Measurements from ENCODE around the gene CNBP. TPM values are rescaled to one million over a fixed set of nuclear protein-coding genes. Genes with fewer than 3 reads are reported as not detected.
A peak's percentile ranks its signal among the peaks of the same experiment; 100 is the strongest.
"Not testable (repeated sequence)": the region's sequence is repeated elsewhere in the genome, so short reads cannot be mapped to it uniquely, and the experiment has no call there.

Gene CNBP
- total and polyA plus RNA-seq, 5 donors: 368 to 537 (median 451) TPM

GRCh38 chr3:129187857-129188256 lies 4.2 kb upstream of the CNBP start:
- H3K27ac ChIP-seq (ENCODE audit: low read length): peak overlapping the region; percentile 42
- no peaks in the 10 kb centered on the region for H3K4me1 ChIP-seq (ENCODE audit: control insufficient read depth, insufficient read depth, low read length)
- ATAC-seq: no peak
- no peak overlapping the region for H3K4me3 ChIP-seq (ENCODE audit: low read length)
- WGBS: 62% methylated on average over 1 of the region's 1 CpG
- H3K27me3 ChIP-seq (ENCODE audit: control insufficient read depth, insufficient read depth): no peaks in the 10 kb centered on the region
- DNase-seq: no peak
- intact Hi-C loops (cut with DNase I): no loop called here
- H3K9me3 ChIP-seq (ENCODE audit: control insufficient read depth, low read length): no peaks in the 10 kb centered on the region

GRCh38 chr3:129185783-129186182 lies 2.1 kb upstream of the CNBP start:
- intact Hi-C loops (cut with DNase I): no loop called here
- no peak overlapping the region for H3K27ac ChIP-seq (ENCODE audit: low read length)
- WGBS: 87% methylated on average over 3 of the region's 3 CpGs
- H3K4me1 ChIP-seq (ENCODE audit: control insufficient read depth, insufficient read depth, low read length): no peaks in the 10 kb centered on the region
- H3K9me3 ChIP-seq (ENCODE audit: control insufficient read depth, low read length): no peaks in the 10 kb centered on the region
- H3K4me3 ChIP-seq (ENCODE audit: low read length): no peak overlapping the region
- DNase-seq (no peak), ATAC-seq (no peak)
- H3K27me3 ChIP-seq (ENCODE audit: control insufficient read depth, insufficient read depth): no peaks in the 10 kb centered on the region

GRCh38 chr3:129184784-129185542 lies 1.3 kb upstream of the CNBP start:
- DNase-seq; H3K4me1 ChIP-seq (ENCODE audit: control insufficient read depth, insufficient read depth, low read length); H3K27me3 ChIP-seq (ENCODE audit: control insufficient read depth, insufficient read depth); ATAC-seq; H3K9me3 ChIP-seq (ENCODE audit: control insufficient read depth, low read length): not testable (repeated sequence)
- intact Hi-C loops (cut with DNase I): loop anchor here in 3 of 4 donors (5.0 kb wide), 2 partner anchors 42 to 62 kb away; partner anchors contain the start of gene COPG1 (in 1 of the 3)
- peak overlapping the region; percentile 80 for H3K4me3 ChIP-seq (ENCODE audit: low read length)
- H3K27ac ChIP-seq (ENCODE audit: low read length): peak overlapping the region; percentile 56
- WGBS: 85% methylated on average over 20 of the region's 20 CpGs

GRCh38 chr3:129184396-129184657 lies 631 bp upstream of the CNBP start:
- H3K27me3 ChIP-seq (ENCODE audit: control insufficient read depth, insufficient read depth): no peaks in the 10 kb centered on the region
- peak overlapping the region; percentile 80 for H3K4me3 ChIP-seq (ENCODE audit: low read length)
- H3K4me1 ChIP-seq (ENCODE audit: control insufficient read depth, insufficient read depth, low read length): no peaks in the 10 kb centered on the region
- DNase-seq (no peak), ATAC-seq (peak in 1 of 2 donors; percentile 40)
- intact Hi-C loops (cut with DNase I): loop anchor here in 3 of 4 donors (5.0 kb wide), 2 partner anchors 43 to 63 kb away; partner anchors contain the start of gene COPG1 (in 1 of the 3)
- no peaks in the 10 kb centered on the region for H3K9me3 ChIP-seq (ENCODE audit: control insufficient read depth, low read length)
- H3K27ac ChIP-seq (ENCODE audit: low read length): peak overlapping the region; percentile 96
- under 1% methylated on average over 5 of the region's 5 CpGs for WGBS

GRCh38 chr3:129182390-129183185 lies 1.1 kb downstream of the CNBP start:
- H3K9me3 ChIP-seq (ENCODE audit: control insufficient read depth, low read length): no peaks in the 10 kb centered on the region
- ATAC-seq: peak; percentile 1 to 7
- H3K27me3 ChIP-seq (ENCODE audit: control insufficient read depth, insufficient read depth): no peaks in the 10 kb centered on the region
- H3K4me1 ChIP-seq (ENCODE audit: control insufficient read depth, insufficient read depth, low read length): peaks cover 4% of the 10 kb centered on the region
- no peak for DNase-seq
- intact Hi-C loops (cut with DNase I): loop anchor here in 3 of 4 donors (5.0 kb wide), 2 partner anchors 45 to 65 kb away; partner anchors contain the start of gene COPG1 (in 1 of the 3)
- peak overlapping the region; percentile 69 for H3K4me3 ChIP-seq (ENCODE audit: low read length)
- under 1% methylated on average over 24 of the region's 24 CpGs for WGBS
- H3K27ac ChIP-seq (ENCODE audit: low read length): peak overlapping the region; percentile 96

- H3K4me1 ChIP-seq (ENCODE audit: control insufficient read depth, insufficient read depth, low read length): peaks cover 4% of the 10 kb centered on the region
- no peak overlapping the region for H3K27ac ChIP-seq (ENCODE audit: low read length)
- no peaks in the 10 kb centered on the region for H3K9me3 ChIP-seq (ENCODE audit: control insufficient read depth, low read length)
- no peaks in the 10 kb centered on the region for H3K27me3 ChIP-seq (ENCODE audit: control insufficient read depth, insufficient read depth)
- WGBS: 13% methylated on average over 3 of the region's 3 CpGs
- ATAC-seq (no peak), DNase-seq (no peak)
- H3K4me3 ChIP-seq (ENCODE audit: low read length): peak overlapping the region; percentile 69
- intact Hi-C loops (cut with DNase I): loop anchor here in 3 of 4 donors (5.0 kb wide), 2 partner anchors 45 to 65 kb away; partner anchors contain the start of gene COPG1 (in 1 of the 3)
These were observed 1.9 kb downstream of the CNBP start for GRCh38 chr3:129181819-129182218.

- DNase-seq (no peak), ATAC-seq (no peak)
- Histone ChIP-seq H3K9me3 (ENCODE audit: control insufficient read depth, low read length) (no peaks in the 10 kb centered on the region), H3K4me3 (ENCODE audit: low read length) (peak overlapping the region; percentile 69), H3K27ac (ENCODE audit: low read length) (no peak overlapping the region), H3K27me3 (ENCODE audit: control insufficient read depth, insufficient read depth) (no peaks in the 10 kb centered on the region), H3K4me1 (ENCODE audit: control insufficient read depth, insufficient read depth, low read length) (peaks cover 6% of the 10 kb centered on the region)
- intact Hi-C loops (cut with DNase I): loop anchor here in 3 of 4 donors (5.0 kb wide), 2 partner anchors 47 to 67 kb away; partner anchors contain the start of gene COPG1 (in 1 of the 3)
- WGBS: 22% methylated on average over 1 of the region's 1 CpG
These were observed 3.2 kb downstream of the CNBP start for GRCh38 chr3:129180461-129180860.

GRCh38 chr3:129176051-129176450 lies 7.6 kb downstream of the CNBP start:
- WGBS: 53% methylated on average over 1 of the region's 1 CpG
- H3K4me3 ChIP-seq (ENCODE audit: low read length): no peak overlapping the region
- intact Hi-C loops (cut with DNase I): no loop called here

GRCh38 chr3:129173725-129174124 lies 10.0 kb downstream of the CNBP start:
- no peak for ATAC-seq
- H3K4me1 ChIP-seq (ENCODE audit: control insufficient read depth, insufficient read depth, low read length): peaks cover 7% of the 10 kb centered on the region
- intact Hi-C loops (cut with DNase I): loop anchor here in 1 of 4 donors (5.0 kb wide), 1 partner anchor 74 kb away; the partner anchor contains the start of gene COPG1
- no peak for DNase-seq
- no peak overlapping the region for H3K27ac ChIP-seq (ENCODE audit: low read length)
- H3K9me3 ChIP-seq (ENCODE audit: control insufficient read depth, low read length): no peaks in the 10 kb centered on the region
- WGBS: 35% methylated on average over 4 of the region's 4 CpGs
- H3K4me3 ChIP-seq (ENCODE audit: low read length): peak overlapping the region; percentile 38
- H3K27me3 ChIP-seq (ENCODE audit: control insufficient read depth, insufficient read depth): no peaks in the 10 kb centered on the region

More at GRCh38 chr3:129176051-129176450, 7.6 kb downstream of the CNBP start:
- DNase-seq: no peak
- no peaks in the 10 kb centered on the region for H3K9me3 ChIP-seq (ENCODE audit: control insufficient read depth, low read length)
- H3K4me1 ChIP-seq (ENCODE audit: control insufficient read depth, insufficient read depth, low read length): peaks cover 8% of the 10 kb centered on the region
- peak overlapping the region; percentile 24 for H3K27ac ChIP-seq (ENCODE audit: low read length)
- H3K27me3 ChIP-seq (ENCODE audit: control insufficient read depth, insufficient read depth): no peaks in the 10 kb centered on the region
- ATAC-seq: no peak

GRCh38 chr3:129173206-129173605 lies 10.5 kb downstream of the CNBP start:
- H3K4me3 ChIP-seq (ENCODE audit: low read length): no peak overlapping the region
- 34% methylated on average over 2 of the region's 2 CpGs for WGBS
- intact Hi-C loops (cut with DNase I): loop anchor here in 1 of 4 donors (5.0 kb wide), 1 partner anchor 74 kb away; the partner anchor contains the start of gene COPG1

More at GRCh38 chr3:129173206-129173605, 10.5 kb downstream of the CNBP start:
- no peaks in the 10 kb centered on the region for H3K9me3 ChIP-seq (ENCODE audit: control insufficient read depth, low read length)
- ATAC-seq: no peak
- H3K4me1 ChIP-seq (ENCODE audit: control insufficient read depth, insufficient read depth, low read length): peaks cover 7% of the 10 kb centered on the region
- no peaks in the 10 kb centered on the region for H3K27me3 ChIP-seq (ENCODE audit: control insufficient read depth, insufficient read depth)
- no peak for DNase-seq
- H3K27ac ChIP-seq (ENCODE audit: low read length): no peak overlapping the region

Measured in right cardiac atrium (tissue), 5 donors.